Measurements from ENCODE around the gene HDAC10. TPM values are rescaled to one million over a fixed set of nuclear protein-coding genes. Genes with fewer than 3 reads are reported as not detected.

HDAC10 gene
- total RNA-seq, 4 donors from 2014 or later, result 10.2 to 19.5 (median 17.4) TPM

DNA sequence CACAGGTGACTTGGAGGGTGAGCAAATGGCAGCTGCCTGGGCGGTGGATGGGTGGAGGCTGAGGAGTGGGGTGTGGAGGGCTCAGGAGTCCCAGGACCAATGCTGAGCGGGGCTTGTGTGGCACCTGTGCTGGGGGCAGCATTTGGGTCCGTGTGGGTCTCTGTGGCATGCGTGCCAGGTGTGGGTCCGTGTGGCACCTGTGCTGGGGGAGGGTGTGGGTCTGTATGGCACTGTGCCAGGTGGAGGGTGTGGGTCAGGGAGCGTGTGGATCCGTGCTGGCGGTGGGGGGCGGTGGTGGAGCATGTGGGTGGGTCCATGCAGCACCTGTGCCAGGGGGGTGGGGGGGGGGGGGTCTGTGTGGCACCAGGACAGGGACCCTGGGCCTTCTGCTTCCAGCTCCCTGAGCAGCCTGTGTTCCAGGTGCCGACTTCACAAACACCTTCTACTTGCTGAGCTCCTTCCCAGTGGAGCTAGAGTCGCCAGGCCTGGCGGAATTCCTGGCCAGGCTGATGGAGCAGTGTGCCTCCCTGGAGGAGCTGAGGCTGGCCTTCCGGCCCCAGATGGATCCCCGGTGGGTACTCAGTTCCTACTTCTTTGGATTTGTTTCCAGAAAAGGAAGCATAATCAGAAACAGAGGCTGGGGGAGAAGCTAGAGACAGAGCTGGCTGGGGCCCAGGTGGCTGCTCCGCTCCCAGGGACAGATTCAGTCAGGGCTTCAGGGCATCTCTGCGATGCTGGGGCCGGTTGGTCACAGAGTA, 35.6 kb downstream of the HDAC10 start:
- 76% methylated on average over 11 of the region's 17 CpGs for WGBS
- TF ChIP-seq EP300 (IDR thresholded peaks at IDR 0.05) (no peak), POLR2A (IDR thresholded peaks at IDR 0.05; ENCODE audit: low read depth) (no peak), POLR2AphosphoS5 (IDR thresholded peaks at IDR 0.05) (no peak)
- TF ChIP-seq, protein P1, sequence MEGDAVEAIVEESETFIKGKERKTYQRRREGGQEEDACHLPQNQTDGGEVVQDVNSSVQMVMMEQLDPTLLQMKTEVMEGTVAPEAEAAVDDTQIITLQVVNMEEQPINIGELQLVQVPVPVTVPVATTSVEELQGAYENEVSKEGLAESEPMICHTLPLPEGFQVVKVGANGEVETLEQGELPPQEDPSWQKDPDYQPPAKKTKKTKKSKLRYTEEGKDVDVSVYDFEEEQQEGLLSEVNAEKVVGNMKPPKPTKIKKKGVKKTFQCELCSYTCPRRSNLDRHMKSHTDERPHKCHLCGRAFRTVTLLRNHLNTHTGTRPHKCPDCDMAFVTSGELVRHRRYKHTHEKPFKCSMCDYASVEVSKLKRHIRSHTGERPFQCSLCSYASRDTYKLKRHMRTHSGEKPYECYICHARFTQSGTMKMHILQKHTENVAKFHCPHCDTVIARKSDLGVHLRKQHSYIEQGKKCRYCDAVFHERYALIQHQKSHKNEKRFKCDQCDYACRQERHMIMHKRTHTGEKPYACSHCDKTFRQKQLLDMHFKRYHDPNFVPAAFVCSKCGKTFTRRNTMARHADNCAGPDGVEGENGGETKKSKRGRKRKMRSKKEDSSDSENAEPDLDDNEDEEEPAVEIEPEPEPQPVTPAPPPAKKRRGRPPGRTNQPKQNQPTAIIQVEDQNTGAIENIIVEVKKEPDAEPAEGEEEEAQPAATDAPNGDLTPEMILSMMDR (IDR thresholded peaks at IDR 0.05), result no peak
- H3K36me3 ChIP-seq, result peaks cover 47 to 97% (median 93%) of the 10 kb centered on the region in 4 donors

DNA sequence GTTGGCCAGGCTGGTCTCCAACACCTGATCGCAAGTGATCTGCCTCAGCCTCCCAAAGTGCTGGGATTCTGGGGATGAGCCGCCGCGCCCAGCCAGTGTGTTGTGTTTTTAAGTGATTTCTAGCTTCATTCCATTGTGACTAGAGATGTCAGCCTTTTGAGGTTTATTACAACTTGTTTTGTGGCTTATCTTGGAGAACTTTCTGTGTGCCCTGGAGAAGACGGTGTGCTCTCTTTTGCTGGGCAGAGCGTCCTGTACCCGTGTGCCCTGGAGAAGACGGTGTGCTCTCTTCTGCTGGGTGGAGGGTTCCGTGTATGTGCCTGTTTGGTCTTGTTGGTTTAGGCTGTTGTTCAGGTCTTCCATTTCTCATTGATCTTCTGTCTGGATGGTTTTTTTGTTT, 37.8 kb downstream of the HDAC10 start:
- TF ChIP-seq EP300 (IDR thresholded peaks at IDR 0.05) (no peak), POLR2AphosphoS5 (IDR thresholded peaks at IDR 0.05) (no peak), POLR2A (IDR thresholded peaks at IDR 0.05; ENCODE audit: low read depth) (no peak)
- TF ChIP-seq, protein P1 (IDR thresholded peaks at IDR 0.05), result no peak
- peaks cover 42 to 97% (median 92%) of the 10 kb centered on the region in 4 donors for H3K36me3 ChIP-seq
- no peaks in the 10 kb centered on the region for H3K9me3 ChIP-seq
- H3K27ac ChIP-seq (replicated peaks in 1 of 4), result no peak overlapping the region
- H3K27me3 ChIP-seq, result no peaks in the 10 kb centered on the region
- H3K4me1 ChIP-seq, result peaks cover 0 to 24% (median 10%) of the 10 kb centered on the region in 4 donors
- DNase-seq (ENCODE audit: extremely low spot score), result no peak
- H3K4me3 ChIP-seq, result no peak overlapping the region
- whole genome bisulfite sequencing, result 96% methylated on average over 9 of the region's 9 CpGs
- intact Hi-C loops (cut with DNase I), result no loop called here

More for the DNA sequence above, 35.6 kb downstream of the HDAC10 start:
- DNase-seq (ENCODE audit: extremely low spot score), result no peak
- Histone ChIP-seq H3K9me3 (no peaks in the 10 kb centered on the region), H3K27me3 (no peaks in the 10 kb centered on the region), H3K27ac (replicated peaks in 1 of 4) (no peak overlapping the region), H3K4me3 (no peak overlapping the region), H3K4me1 (peaks cover 6 to 20% (median 12%) of the 10 kb centered on the region in 4 donors)
- intact Hi-C loops (cut with DNase I), result no loop called here

DNA sequence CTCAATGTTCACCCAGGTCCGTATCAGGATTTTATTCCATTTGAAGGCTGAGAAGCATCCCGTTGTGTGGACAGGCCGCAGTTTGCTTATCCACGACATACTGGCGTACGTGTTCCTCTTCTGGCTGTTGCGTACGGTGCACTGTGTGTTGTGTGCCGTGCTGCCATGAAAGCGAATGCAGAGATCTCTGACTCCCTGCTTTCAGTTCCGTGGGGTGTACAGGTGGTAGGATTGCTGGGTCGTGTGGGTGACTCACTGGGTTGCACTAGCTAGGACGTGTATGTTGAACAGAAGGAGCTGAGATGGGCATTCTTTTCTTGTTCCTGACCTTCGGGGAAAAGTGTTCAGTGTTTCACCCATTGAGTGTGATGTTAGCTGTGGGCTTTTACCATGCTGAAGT, 39.9 kb downstream of the HDAC10 start:
- TF ChIP-seq POLR2AphosphoS5 (IDR thresholded peaks at IDR 0.05) (no peak), EP300 (IDR thresholded peaks at IDR 0.05) (no peak), POLR2A (IDR thresholded peaks at IDR 0.05; ENCODE audit: low read depth) (no peak)
- TF ChIP-seq, protein P1 (IDR thresholded peaks at IDR 0.05), result no peak
- 91% methylated on average over 14 of the region's 14 CpGs for WGBS
- Histone ChIP-seq H3K9me3 (no peaks in the 10 kb centered on the region), H3K36me3 (peaks cover 23 to 97% (median 89%) of the 10 kb centered on the region in 4 donors), H3K27me3 (no peaks in the 10 kb centered on the region), H3K4me3 (no peak overlapping the region), H3K27ac (replicated peaks in 1 of 4) (no peak overlapping the region), H3K4me1 (peaks cover 17 to 41% (median 27%) of the 10 kb centered on the region in 4 donors)
- intact Hi-C loops (cut with DNase I), result no loop called here
- DNase-seq (ENCODE audit: extremely low spot score), result no peak

DNA sequence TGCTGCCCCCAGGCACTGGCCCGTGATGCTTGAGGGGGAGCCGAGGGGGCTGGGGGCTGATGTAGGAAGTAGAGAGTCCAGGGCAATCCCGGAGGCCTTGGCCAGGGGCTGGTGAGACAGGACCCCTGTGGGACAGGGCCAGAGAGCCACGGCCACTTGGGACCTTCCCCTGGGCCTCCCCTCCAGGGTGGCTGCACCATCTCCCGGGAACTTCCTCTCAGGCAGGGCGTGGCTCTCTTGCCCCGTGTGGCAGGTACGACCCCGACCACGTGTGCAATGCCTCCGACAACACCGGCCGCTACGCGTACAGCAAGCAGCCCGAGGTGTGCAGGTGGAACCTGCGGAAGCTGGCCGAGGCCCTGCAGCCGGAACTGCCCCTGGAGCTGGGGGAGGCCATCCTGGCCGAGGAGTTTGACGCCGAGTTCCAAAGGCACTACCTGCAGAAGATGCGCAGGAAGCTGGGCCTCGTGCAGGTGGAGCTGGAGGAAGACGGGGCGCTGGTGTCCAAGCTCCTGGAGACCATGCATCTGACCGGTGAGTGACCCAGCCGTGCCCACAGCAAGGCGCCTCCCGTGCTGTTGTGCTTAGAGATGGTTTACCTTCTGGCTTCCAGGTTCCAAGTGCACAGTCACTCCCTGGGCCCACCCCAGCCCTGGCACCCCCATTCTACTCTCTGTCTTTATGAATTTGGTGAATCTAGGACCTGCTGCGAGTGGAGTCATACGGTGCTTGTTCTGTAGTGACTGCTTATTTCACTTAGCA, 40.5 kb downstream of the HDAC10 start:
- H3K27ac ChIP-seq (replicated peaks in 1 of 4), result no peak overlapping the region
- peaks cover 19 to 96% (median 87%) of the 10 kb centered on the region in 4 donors for H3K36me3 ChIP-seq
- intact Hi-C loops (cut with DNase I), result no loop called here
- peaks cover 17 to 47% (median 32%) of the 10 kb centered on the region in 4 donors for H3K4me1 ChIP-seq
- no peak overlapping the region for H3K4me3 ChIP-seq
- H3K9me3 ChIP-seq, result no peaks in the 10 kb centered on the region
- DNase-seq (ENCODE audit: extremely low spot score), result no peak
- H3K27me3 ChIP-seq, result no peaks in the 10 kb centered on the region
- WGBS, result 88% methylated on average over 17 of the region's 32 CpGs
- TF ChIP-seq POLR2AphosphoS5 (IDR thresholded peaks at IDR 0.05) (no peak), POLR2A (IDR thresholded peaks at IDR 0.05; ENCODE audit: low read depth) (no peak), EP300 (IDR thresholded peaks at IDR 0.05) (no peak)
- TF ChIP-seq, protein P1 (IDR thresholded peaks at IDR 0.05), result no peak
